CD4-positive, alpha-beta T cell (primary cell): ENCODE measurements around the gene OSGEPL1. TPM values are rescaled to one million over a fixed set of nuclear protein-coding genes. Genes with fewer than 3 reads are reported as not detected.
"Not testable (repeated sequence)": the region's sequence is repeated elsewhere in the genome, so short reads cannot be mapped to it uniquely, and the experiment has no call there.

Experiments used
- ATAC-seq: fragments of 200-7000 bp; cut with Tn5 transposase; one replicate; pipeline ENCODE4 v1.10.0; 2022; ENCODE audit warnings: mild to moderate bottlenecking; ENCODE audit not compliant: poor library complexity
- CTCF ChIA-PET: fragments of 350-600 bp; sonication (Branson Sonifier 250); formaldehyde crosslinking; loops from one replicate; lab custom pipeline; 2021; ENCODE audit warnings: antibody characterized with exemption, inconsistent platforms; lab: Charles Lee
- POLR2A ChIA-PET: fragments of 350-600 bp; sonication (Branson Sonifier 250); formaldehyde crosslinking; loops from one replicate; lab custom pipeline; 2021; ENCODE audit warnings: antibody characterized with exemption, inconsistent platforms; lab: Charles Lee
- DNase-seq, 14 experiments: peaks; one replicate each; pipeline ENCODE4 v3.0.0-alpha.2; 2013 to 2020; ENCODE audit warnings: mixed read lengths in 2 of 14
- H3K27ac ChIP-seq, 2 donors: one replicate each; pipeline versions ENCODE4 v1.5.1 to v1.7.0; 2013; ENCODE audit warnings: low read length in 2 of 2, low read depth in 1 of 2, mild to moderate bottlenecking in 1 of 2
- H3K27me3 ChIP-seq, 2 experiments: 1 replicate in 1 of 2; 2 replicates in 1 of 2; pipeline versions ENCODE4 v1.6.1 to v1.7.0; 2013; ENCODE audit warnings: low read length in 2 of 2, control low read depth in 1 of 2, mild to moderate bottlenecking in 1 of 2, moderate library complexity in 1 of 2; ENCODE audit not compliant: insufficient read depth in 2 of 2, control insufficient read depth in 1 of 2
- H3K36me3 ChIP-seq: one replicate; pipeline ENCODE4 v1.6.1; 2013; ENCODE audit warnings: low read length, control low read depth; ENCODE audit not compliant: insufficient read depth
- H3K4me1 ChIP-seq: one replicate; pipeline ENCODE4 v1.6.1; 2013; ENCODE audit warnings: low read length, control low read depth; ENCODE audit not compliant: insufficient read depth
- H3K4me3 ChIP-seq: one replicate; pipeline ENCODE4 v1.5.1; 2013; ENCODE audit warnings: mild to moderate bottlenecking, low read length, moderate library complexity
- H3K9me3 ChIP-seq, 2 experiments: 1 replicate in 1 of 2; 2 replicates in 1 of 2; pipeline versions ENCODE4 v1.6.1 to v1.7.0; 2013; ENCODE audit warnings: low read length in 2 of 2, mild to moderate bottlenecking in 2 of 2, control low read depth in 1 of 2, moderate library complexity in 1 of 2; ENCODE audit not compliant: control insufficient read depth in 1 of 2, insufficient read depth in 1 of 2
- H3K27ac Mint-ChIP-seq: one replicate; pipeline ENCODE4 v1.8.0; 2020; ENCODE audit warnings: mixed read lengths
- H3K27me3 Mint-ChIP-seq: one replicate; pipeline ENCODE4 v1.8.0; 2021; ENCODE audit warnings: mixed read lengths
- H3K36me3 Mint-ChIP-seq: one replicate; pipeline ENCODE4 v1.8.0; 2021; ENCODE audit warnings: low read depth, mixed read lengths
- H3K4me1 Mint-ChIP-seq: one replicate; pipeline ENCODE4 v1.8.0; 2021; ENCODE audit warnings: low read depth, mixed read lengths
- H3K4me3 Mint-ChIP-seq: one replicate; pipeline ENCODE4 v1.8.0; 2020; ENCODE audit warnings: mild to moderate bottlenecking, mixed read lengths
- H3K9me3 Mint-ChIP-seq: one replicate; pipeline ENCODE4 v1.8.0; 2020; ENCODE audit warnings: mixed read lengths
- intact Hi-C, 2 experiments: fragments of 100-400 bp; cut with DNase I in 1 of 2; cut with micrococcal nuclease in 1 of 2; formaldehyde crosslinking; loops; one replicate each; pipeline versions ENCODE4 v1.15.1 to v1.9.0; 2023 to 2025; cut with DNase I, micrococcal nuclease
- total RNA-seq, 174 experiments: library from RNA in 2 of 174; stranded (reverse) in 2 of 174; gene quantifications; one replicate each; pipeline ENCODE4 v1.2.3 and lab custom pipeline; 2021 to 2026
- TF ChIP-seq, protein P1 (sequence below): fragments of 200-600 bp; IDR thresholded peaks from one replicate; pipeline ENCODE4 v1.8.0; 2022; ENCODE audit warnings: antibody characterized with exemption, mild to moderate bottlenecking

Gene OSGEPL1
- total RNA-seq, 2 experiments from 2014 or later = 3.3 to 3.7 TPM

GRCh38 chr2:189726271-189726670 is 36.3 kb downstream of the OSGEPL1 start:
- intact Hi-C loops = no loop called here
- no peaks in the 10 kb centered on the region for H3K4me1 ChIP-seq
- H3K36me3 ChIP-seq = no peaks in the 10 kb centered on the region
- H3K4me3 Mint-ChIP-seq = no peak overlapping the region
- H3K36me3 Mint-ChIP-seq = no peaks in the 10 kb centered on the region
- CTCF ChIA-PET = no interaction called here
- H3K9me3 Mint-ChIP-seq = no peaks in the 10 kb centered on the region
- no peaks in the 10 kb centered on the region for H3K27me3 ChIP-seq
- H3K4me3 ChIP-seq = no peak overlapping the region
- POLR2A ChIA-PET = no interaction called here
- no peaks in the 10 kb centered on the region for H3K4me1 Mint-ChIP-seq
- DNase-seq (no peak), ATAC-seq (no peak)
- no peak overlapping the region for H3K27ac ChIP-seq
- no peaks in the 10 kb centered on the region for H3K27me3 Mint-ChIP-seq
- no peak overlapping the region for H3K27ac Mint-ChIP-seq
- no peaks in the 10 kb centered on the region for H3K9me3 ChIP-seq
- TF ChIP-seq, protein P1, sequence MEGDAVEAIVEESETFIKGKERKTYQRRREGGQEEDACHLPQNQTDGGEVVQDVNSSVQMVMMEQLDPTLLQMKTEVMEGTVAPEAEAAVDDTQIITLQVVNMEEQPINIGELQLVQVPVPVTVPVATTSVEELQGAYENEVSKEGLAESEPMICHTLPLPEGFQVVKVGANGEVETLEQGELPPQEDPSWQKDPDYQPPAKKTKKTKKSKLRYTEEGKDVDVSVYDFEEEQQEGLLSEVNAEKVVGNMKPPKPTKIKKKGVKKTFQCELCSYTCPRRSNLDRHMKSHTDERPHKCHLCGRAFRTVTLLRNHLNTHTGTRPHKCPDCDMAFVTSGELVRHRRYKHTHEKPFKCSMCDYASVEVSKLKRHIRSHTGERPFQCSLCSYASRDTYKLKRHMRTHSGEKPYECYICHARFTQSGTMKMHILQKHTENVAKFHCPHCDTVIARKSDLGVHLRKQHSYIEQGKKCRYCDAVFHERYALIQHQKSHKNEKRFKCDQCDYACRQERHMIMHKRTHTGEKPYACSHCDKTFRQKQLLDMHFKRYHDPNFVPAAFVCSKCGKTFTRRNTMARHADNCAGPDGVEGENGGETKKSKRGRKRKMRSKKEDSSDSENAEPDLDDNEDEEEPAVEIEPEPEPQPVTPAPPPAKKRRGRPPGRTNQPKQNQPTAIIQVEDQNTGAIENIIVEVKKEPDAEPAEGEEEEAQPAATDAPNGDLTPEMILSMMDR = no peak

DNA sequence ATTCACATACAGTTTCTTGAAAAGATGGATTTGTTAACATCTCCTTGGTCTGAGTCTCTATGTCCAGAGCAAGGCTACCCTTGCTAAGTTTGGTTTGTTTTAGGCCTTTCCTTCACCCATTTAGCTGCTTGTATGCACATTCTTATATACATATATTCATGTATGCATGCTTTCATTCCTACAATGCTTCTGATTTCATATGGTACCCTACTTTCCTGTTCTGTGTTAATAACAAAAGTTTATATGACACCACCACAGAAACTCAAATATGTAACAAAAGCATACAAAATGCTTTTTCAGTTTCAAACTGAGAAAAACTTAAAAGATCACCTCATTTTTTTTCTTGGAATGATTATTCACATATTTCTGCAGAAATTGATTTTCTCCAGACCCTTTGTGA is 39.4 kb downstream of the OSGEPL1 start:
- H3K36me3 Mint-ChIP-seq = no peaks in the 10 kb centered on the region
- H3K4me3 Mint-ChIP-seq = no peak overlapping the region
- no peaks in the 10 kb centered on the region for H3K27me3 Mint-ChIP-seq
- intact Hi-C loops = no loop called here
- DNase-seq (no peak), ATAC-seq (no peak)
- H3K27ac Mint-ChIP-seq = no peak overlapping the region
- TF ChIP-seq, protein P1 = no peak
- Histone ChIP-seq H3K9me3 (no peaks in the 10 kb centered on the region), H3K36me3 (no peaks in the 10 kb centered on the region), H3K27ac (no peak overlapping the region), H3K27me3 (no peaks in the 10 kb centered on the region), H3K4me3 (no peak overlapping the region), H3K4me1 (no peaks in the 10 kb centered on the region)
- H3K9me3 Mint-ChIP-seq = no peaks in the 10 kb centered on the region
- no peaks in the 10 kb centered on the region for H3K4me1 Mint-ChIP-seq
- CTCF ChIA-PET = interaction anchor here (1.1 to 2.0 kb wide), 2 partner anchors 11 to 28 kb away, joined by 3 to 5 read pairs; no protein-coding TSS in a partner anchor
- POLR2A ChIA-PET = no interaction called here

GRCh38 chr2:189719571-189719970 is 43.0 kb downstream of the OSGEPL1 start:
- Mint-ChIP-seq H3K36me3 (no peaks in the 10 kb centered on the region), H3K27ac (no peak overlapping the region), H3K4me3 (no peak overlapping the region), H3K9me3 (peaks cover 10% of the 10 kb centered on the region), H3K4me1 (no peaks in the 10 kb centered on the region), H3K27me3 (no peaks in the 10 kb centered on the region)
- DNase-seq (no peak), ATAC-seq (no peak)
- H3K4me1 ChIP-seq = no peaks in the 10 kb centered on the region
- no peak overlapping the region for H3K27ac ChIP-seq
- CTCF ChIA-PET = no interaction called here
- no peaks in the 10 kb centered on the region for H3K27me3 ChIP-seq
- TF ChIP-seq, protein P1 = no peak
- intact Hi-C loops = no loop called here
- no peaks in the 10 kb centered on the region for H3K36me3 ChIP-seq
- no peak overlapping the region for H3K4me3 ChIP-seq
- POLR2A ChIA-PET = interaction anchor here (0.7 kb wide), 1 partner anchor 73 kb away, joined by 3 read pairs; no protein-coding TSS in a partner anchor
- H3K9me3 ChIP-seq = no peaks in the 10 kb centered on the region

GRCh38 chr2:189717593-189717992 is 45.0 kb downstream of the OSGEPL1 start:
- H3K9me3 Mint-ChIP-seq = peaks cover 10% of the 10 kb centered on the region
- POLR2A ChIA-PET, H3K4me1 ChIP-seq, H3K27me3 Mint-ChIP-seq, H3K4me3 Mint-ChIP-seq, H3K27ac ChIP-seq, ATAC-seq, CTCF ChIA-PET, H3K36me3 ChIP-seq, DNase-seq, H3K36me3 Mint-ChIP-seq, H3K9me3 ChIP-seq, H3K4me3 ChIP-seq, H3K4me1 Mint-ChIP-seq, intact Hi-C loops, H3K27ac Mint-ChIP-seq, H3K27me3 ChIP-seq: not testable (repeated sequence)
